Activated CD8-positive, alpha-beta memory T cell treated with anti-CD3 and anti-CD28 coated beads for 4 hours (primary cell): ENCODE measurements around the gene ABHD1.
"Not testable (repeated sequence)": the region's sequence is repeated elsewhere in the genome, so short reads cannot be mapped to it uniquely, and the experiment has no call there.

ENCODE experiments used
- DNase-seq, 2 donors: peaks; one replicate each; pipeline ENCODE4 v3.0.0-alpha.2; 2020; ENCODE audit warnings: low read depth in 2 of 2

Gene ABHD1

DNA sequence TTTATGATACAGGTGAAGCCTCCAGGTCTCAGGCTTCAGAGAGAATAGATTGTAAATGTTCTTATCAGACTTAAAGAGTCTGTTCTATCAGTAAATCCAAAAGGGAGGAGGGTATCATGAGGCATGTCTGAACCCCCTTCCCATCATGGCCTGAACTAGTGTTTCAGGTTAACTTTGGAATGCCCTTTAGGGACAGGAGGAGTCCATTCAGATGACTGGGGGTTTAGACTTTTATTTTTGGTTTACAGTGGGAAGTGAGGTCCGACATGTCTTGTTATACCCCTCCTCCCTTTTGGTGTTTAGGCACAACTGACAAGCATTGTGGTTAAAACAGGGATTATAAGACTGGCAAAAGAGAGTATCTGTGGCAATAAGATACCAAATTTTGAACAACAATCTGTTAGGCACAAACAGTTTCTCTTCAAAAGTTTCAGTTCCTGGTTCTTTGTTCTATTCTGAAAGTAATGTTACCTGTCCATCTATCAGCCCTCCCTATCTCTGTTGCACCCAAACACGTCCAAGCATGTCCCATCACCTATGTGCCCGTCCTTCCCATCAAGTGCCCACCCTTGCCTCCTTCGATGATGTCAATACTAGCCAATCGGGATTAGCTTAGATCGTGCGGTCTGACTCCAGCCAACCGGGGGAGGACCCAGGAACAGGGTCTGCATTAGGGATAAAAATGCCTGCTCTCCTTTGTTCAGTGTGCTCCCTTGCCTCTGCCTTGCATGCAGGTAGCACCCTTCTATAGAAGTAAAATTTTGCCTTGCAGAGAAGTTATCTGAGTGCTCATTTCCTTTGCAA, 41.5 kb downstream of the ABHD1 start:
- no peak for DNase-seq

DNA sequence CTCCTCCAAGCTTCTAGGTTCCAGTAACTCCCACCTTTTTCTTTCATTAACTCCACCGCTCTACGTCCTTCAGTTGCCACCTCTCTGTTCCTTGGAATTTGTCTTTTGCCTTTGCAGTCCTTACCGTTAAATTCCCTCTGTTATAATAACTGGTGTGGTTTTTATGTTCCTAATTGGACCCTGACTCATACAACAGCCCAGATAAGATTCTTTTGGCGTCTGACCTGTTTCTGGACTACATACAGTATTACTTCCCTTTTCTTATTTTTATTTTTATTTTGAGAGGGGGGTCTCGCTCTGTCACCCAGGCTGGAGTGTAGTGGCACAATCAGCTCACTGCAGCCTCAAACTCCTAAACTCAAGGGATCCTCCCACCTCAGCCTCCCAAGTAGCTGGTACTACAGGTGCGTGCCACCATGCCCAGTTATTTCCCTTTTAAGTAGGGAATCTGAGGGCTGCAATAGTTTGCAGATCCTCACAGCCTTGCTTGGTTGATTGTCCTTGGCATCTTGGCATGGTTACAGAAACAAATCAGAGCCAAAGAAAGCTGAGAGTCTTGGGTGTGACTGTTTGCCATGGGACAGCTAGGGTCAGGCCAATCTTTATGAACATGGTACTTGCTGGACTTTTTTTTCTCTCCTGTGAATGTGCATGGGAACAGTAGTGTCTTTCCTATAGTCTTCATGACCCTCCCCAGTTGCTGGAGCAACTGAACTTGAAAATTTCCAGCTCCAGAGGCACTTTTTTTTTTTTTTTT, 47.1 kb downstream of the ABHD1 start:
- DNase-seq, result no peak

DNA sequence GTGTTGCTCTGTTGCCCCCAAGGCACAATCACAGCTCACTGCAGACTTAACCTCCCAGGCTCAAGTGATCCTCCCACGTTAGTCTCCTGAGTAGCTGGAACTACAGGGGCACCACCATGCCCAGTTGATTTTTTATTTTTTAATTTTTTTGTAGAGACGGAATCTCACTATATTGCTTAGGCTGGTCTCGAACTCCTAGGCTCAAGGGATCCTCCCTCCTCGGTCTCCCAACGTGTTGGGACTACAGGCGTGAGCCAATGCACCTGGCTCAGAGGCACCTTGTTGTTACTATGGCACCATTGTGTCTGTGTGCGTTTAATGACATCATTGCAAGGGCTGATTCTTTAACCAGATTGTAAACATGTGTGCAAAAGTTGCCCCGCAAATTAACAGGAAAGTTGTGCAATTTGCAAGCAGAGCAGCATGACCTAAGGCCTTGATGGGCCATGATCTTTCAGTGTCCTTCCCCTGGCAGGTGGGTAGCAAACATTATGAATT, 47.8 kb downstream of the ABHD1 start:
- DNase-seq, result no peak

DNA sequence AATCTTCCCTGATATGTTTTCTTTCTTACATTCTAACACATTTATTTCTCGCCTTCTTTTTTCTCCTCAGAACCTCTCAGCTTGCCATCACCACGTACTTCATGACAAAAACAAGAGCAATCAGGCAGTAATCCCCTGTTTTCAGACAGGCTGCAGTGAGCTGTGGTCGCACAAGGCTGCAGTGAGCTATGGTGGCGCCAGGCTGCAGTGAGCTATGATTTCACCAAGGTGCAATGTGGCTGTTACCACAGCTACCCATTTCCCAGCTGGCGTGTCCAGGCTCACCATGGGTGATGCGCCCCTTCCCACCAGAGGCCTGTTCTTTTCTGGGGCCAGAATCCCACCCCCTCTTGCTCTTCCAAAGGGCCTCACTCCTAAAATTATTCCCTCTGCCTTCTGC, 51.0 kb downstream of the ABHD1 start:
- no peak for DNase-seq

DNA sequence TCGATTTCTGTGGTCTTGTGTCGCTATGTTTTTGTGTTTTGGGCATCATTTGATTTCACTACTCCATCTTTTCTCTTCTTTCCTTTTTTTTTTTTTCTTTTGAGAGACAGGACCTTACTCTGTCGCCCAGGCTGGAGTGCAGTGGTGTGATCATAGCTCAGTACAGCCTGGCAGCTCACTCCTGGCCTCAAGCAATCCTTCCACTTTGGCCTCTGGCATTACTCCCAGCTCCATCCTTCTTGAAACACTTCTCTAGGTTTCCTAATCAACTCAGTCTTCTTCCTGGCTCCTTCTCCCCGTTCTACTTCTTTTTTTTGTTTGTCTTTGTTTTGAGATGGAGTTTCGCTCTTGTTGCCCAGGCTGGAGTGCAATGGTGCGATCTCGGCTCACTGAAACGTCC, 51.7 kb downstream of the ABHD1 start:
- DNase-seq, result no peak

DNA sequence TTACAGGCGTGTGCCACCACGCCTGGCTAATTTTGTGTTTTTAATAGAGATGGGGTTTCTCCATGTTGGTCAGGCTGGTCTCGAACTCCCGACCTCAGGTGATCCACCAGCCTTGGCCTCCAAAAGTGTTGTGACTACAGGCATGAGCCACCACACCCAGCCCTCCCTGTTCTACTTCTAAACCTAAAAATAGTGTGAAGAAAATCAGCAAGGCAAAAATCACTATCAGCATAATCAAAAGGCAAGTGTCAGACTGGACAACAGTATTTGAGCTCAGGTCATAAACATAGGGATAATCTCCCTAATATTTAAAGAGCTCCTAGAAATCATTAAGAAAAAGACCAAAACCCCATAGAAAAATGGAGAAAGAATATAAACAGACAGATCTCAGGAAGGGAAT, 52.2 kb downstream of the ABHD1 start:
- DNase-seq, result not testable (repeated sequence)

DNA sequence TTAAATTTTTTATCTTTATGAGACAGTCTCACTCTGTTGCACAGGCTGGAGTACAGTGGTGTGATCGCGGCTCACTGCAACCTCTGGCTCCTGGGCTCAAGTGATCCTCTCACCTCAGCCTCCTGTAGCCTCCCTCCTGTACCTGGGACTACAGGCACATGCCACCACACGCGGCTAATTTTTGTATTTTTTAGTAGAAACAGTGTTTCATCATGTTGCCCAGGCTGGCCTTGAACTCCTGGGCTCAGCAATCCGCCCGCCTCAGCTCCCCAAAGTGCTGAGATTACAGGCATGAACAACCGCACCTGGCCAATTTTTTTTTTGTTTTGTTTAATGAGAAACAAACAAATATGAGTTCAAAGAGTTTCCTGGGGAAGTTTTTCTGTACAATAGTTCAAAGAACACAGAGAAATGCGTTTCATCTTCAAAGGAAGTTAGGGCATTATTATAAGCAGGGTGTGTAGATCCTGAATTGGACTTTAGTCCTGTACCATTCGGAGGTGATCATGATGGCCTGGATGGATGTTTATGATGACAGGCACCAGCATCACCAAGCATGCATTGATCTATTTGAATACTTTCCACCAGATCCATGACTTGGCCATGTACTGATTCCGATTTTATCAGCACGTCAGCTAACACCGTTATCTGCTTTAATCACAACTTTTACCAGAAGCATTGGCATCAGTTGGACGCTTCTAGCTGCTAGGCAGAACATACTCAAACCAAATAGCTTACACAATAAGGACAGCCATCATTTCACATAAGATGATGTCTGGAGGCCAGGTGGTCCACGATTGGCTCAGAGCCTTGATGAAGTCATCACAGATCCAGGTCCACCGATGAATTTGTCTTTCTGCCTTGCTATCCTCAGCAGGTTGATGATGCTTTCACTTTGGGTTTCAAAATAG, 54.1 kb downstream of the ABHD1 start:
- DNase-seq, result no peak

DNA sequence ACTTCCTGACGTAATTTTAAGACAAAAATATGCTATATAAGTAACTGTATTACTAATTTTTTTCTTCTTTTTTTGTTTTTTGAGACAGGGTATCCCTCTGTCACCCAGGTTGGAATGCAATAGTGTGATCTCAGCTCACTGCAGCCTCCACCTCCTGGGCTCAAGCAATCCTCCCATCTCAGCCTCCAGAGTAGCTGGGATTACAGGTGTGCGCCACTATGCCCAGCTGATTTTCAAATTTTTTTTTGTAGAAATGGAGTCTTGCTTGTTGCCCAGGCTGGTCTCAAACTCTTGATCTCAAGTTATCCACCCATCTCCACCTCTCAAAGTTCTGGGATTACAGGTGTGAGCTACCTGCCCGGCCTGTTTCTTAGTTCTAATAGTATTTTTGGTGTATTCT, 54.9 kb downstream of the ABHD1 start:
- no peak for DNase-seq

DNA sequence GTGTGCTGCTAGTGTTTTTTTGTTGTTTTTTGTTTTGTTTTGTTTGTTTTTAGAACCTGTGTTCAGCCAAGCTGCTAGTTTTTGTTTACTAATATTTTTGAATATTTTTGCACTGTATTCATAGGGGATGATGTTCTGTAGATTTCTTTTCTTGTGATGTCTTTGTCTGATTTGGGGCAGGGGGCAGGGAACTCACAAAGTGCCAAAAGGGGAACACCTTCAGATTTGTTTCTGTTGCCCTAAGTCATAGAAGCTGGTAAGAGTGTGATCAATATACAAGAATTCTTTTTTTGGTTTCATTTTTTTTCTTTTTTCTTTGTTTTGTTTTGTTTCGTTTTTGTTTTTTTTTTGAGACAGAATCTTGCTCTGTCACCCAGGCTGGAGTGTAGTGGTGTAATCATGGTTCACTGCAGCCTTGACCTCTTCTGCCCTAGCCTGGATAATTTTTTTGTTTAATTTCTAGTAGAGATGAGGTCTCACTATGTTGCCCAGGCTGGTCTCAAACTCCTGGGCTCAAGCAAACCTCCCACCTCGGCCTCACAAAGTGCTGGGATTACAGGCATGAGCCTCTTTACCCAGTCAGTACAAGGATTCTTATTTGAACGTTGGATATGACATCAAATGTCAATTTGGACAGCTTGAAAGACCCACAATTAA, 55.9 kb downstream of the ABHD1 start:
- DNase-seq, result no peak
